Activated naive CD4-positive, alpha-beta T cell treated with anti-CD3 and anti-CD28 coated beads, Interleukin-2, amount 50 U/mL, for 24 hours (primary cell): Measurements from ENCODE around the gene GRK1.

Source experiments
- H3K27ac Mint-ChIP-seq: one replicate; pipeline ENCODE4 v1.8.0; 2021; ENCODE audit warnings: mild to moderate bottlenecking, mixed read lengths
- H3K27me3 Mint-ChIP-seq: one replicate; pipeline ENCODE4 v1.8.0; 2021; ENCODE audit warnings: mixed read lengths
- H3K36me3 Mint-ChIP-seq: one replicate; pipeline ENCODE4 v1.8.0; 2021; ENCODE audit warnings: mixed read lengths
- H3K4me1 Mint-ChIP-seq: one replicate; pipeline ENCODE4 v1.8.0; 2021; ENCODE audit warnings: mixed read lengths
- H3K4me3 Mint-ChIP-seq: one replicate; pipeline ENCODE4 v1.8.0; 2021; ENCODE audit warnings: mild to moderate bottlenecking, mixed read lengths
- H3K9me3 Mint-ChIP-seq: one replicate; pipeline ENCODE4 v1.8.0; 2021; ENCODE audit warnings: mixed read lengths

The GRK1 gene

GRCh38 chr13:113786262-113786841 is 119.3 kb downstream of the GRK1 start:
- no peaks in the 10 kb centered on the region for H3K9me3 Mint-ChIP-seq
- no peaks in the 10 kb centered on the region for H3K4me1 Mint-ChIP-seq
- no peak overlapping the region for H3K27ac Mint-ChIP-seq
- peaks cover 7% of the 10 kb centered on the region for H3K27me3 Mint-ChIP-seq
- H3K4me3 Mint-ChIP-seq = no peak overlapping the region
- H3K36me3 Mint-ChIP-seq = no peaks in the 10 kb centered on the region
